NOMO-1 treated with dmso at 0.1 percent for 144 hours (cell line): ENCODE results near the gene WDR11.
A peak's percentile ranks its signal among the peaks of the same experiment; 100 is the strongest.

Experiments
- DNase-seq: peaks from one replicate; lab custom pipeline; 2025; ENCODE audit not compliant: unreplicated experiment; lab: John Stamatoyannopoulos, UW

WDR11 gene

GRCh38 chr10:120850911-120851865, at the start of gene WDR11:
WDR11 (plus strand) TSS chr10:120851362; CDS start chr10:120851421, 59 bp downstream.
- DNase-seq: peak; percentile 77

GRCh38 chr10:120802935-120803334, 48.2 kb upstream of the WDR11 start:
- DNase-seq: no peak

GRCh38 chr10:120803972-120804371, 47.2 kb upstream of the WDR11 start:
- DNase-seq: peak; percentile 1

GRCh38 chr10:120805014-120805812, 45.9 kb upstream of the WDR11 start:
- no peak for DNase-seq

- no peak for DNase-seq
These were observed 45.1 kb upstream of the WDR11 start for GRCh38 chr10:120806081-120806480.

- no peak for DNase-seq
These were observed 40.9 kb upstream of the WDR11 start for GRCh38 chr10:120810298-120810697.

- DNase-seq: no peak
These were observed 38.1 kb upstream of the WDR11 start for GRCh38 chr10:120813085-120813484.

GRCh38 chr10:120818301-120818700, 32.9 kb upstream of the WDR11 start:
- DNase-seq: no peak

GRCh38 chr10:120819366-120819765, 31.8 kb upstream of the WDR11 start:
- no peak for DNase-seq

GRCh38 chr10:120823266-120823665, 27.9 kb upstream of the WDR11 start:
- no peak for DNase-seq

GRCh38 chr10:120824881-120825309, 26.3 kb upstream of the WDR11 start:
- peak; percentile 4 for DNase-seq

GRCh38 chr10:120825878-120826769, 25.0 kb upstream of the WDR11 start:
- DNase-seq: no peak

GRCh38 chr10:120827251-120827875, 23.8 kb upstream of the WDR11 start:
- DNase-seq: no peak

- DNase-seq: no peak
These were observed 22.3 kb upstream of the WDR11 start for GRCh38 chr10:120828763-120829319.

GRCh38 chr10:120832106-120832505, 19.1 kb upstream of the WDR11 start:
- no peak for DNase-seq

- DNase-seq: no peak
These were observed 17.8 kb upstream of the WDR11 start for GRCh38 chr10:120833222-120833928.

- DNase-seq: no peak
These were observed 15.6 kb upstream of the WDR11 start for GRCh38 chr10:120835603-120836002.

GRCh38 chr10:120838941-120839340, 12.2 kb upstream of the WDR11 start:
- DNase-seq: no peak

GRCh38 chr10:120841522-120842189, 9.5 kb upstream of the WDR11 start:
- DNase-seq: no peak
